ENCODE results near the gene PPP1CA.

- TF ChIP-seq CTCF (IDR thresholded peaks at IDR 0.05) (no peak), POLR2A (IDR thresholded peaks at IDR 0.05) (no peak)
Observed at GRCh38 chr11:67438158-67438902, 36.7 kb upstream of the PPP1CA start.
